Measurements from ENCODE around the gene MEI1. TPM values are rescaled to one million over a fixed set of nuclear protein-coding genes. Genes with fewer than 3 reads are reported as not detected.

The MEI1 gene
- polyA plus RNA-seq, 1 donor (not counting 4 experiments of a cell fraction or from before 2014, with no cell fraction given), result 0.10 TPM

GRCh38 chr22:41772198-41772597 lies 72.9 kb downstream of the MEI1 start:
- Histone ChIP-seq H4K20me1 (ENCODE audit: control insufficient read depth, extremely low read depth, insufficient read depth, low read length) (no peaks in the 10 kb centered on the region), H2AFZ (ENCODE audit: control insufficient read depth, low read length) (no peak overlapping the region), H3K9ac (ENCODE audit: control insufficient read depth, extremely low read depth, insufficient read depth, low read length) (no peak overlapping the region), H3K27ac (ENCODE audit: control insufficient read depth, insufficient read depth, low read length) (no peak overlapping the region), H3K4me3 (ENCODE audit: control insufficient read depth in 2 of 3, extremely low read depth in 1 of 3, insufficient read depth in 2 of 3, low read depth in 1 of 3, low read length in 3 of 3) (no peak overlapping the region), H3K9me1 (ENCODE audit: control insufficient read depth, extremely low read depth, insufficient read depth, low read length) (no peaks in the 10 kb centered on the region), H3K4me2 (ENCODE audit: control insufficient read depth, extremely low read depth, insufficient read depth, low read depth, low read length) (peak overlapping the region; percentile 38), H3K36me3 (ENCODE audit: control insufficient read depth in 2 of 2, extremely low read depth in 1 of 2, insufficient read depth in 2 of 2, low read length in 2 of 2) (no peaks in the 10 kb centered on the region), H3K79me2 (ENCODE audit: control insufficient read depth, insufficient read depth, low read length) (no peaks in the 10 kb centered on the region), H3K4me1 (ENCODE audit: control insufficient read depth, extremely low read depth, insufficient read depth, low read length) (peaks cover 35% of the 10 kb centered on the region), H3K27me3 (ENCODE audit: control insufficient read depth, extremely low read depth, insufficient read depth, low read length) (no peaks in the 10 kb centered on the region), H3K9me3 (ENCODE audit: control insufficient read depth, low read depth, low read length) (no peaks in the 10 kb centered on the region)
- DNase-seq (ENCODE audit: low read depth, low spot score), result no peak
- dilution Hi-C loops (cut with MboI; ENCODE audit: extremely low pct_ligation_motif_present, low sequenced_read_pairs), result no loop called here
- FAIRE-seq, result no peak
- TF ChIP-seq CTCF (optimal IDR thresholded peaks at IDR 0.05 in 1 of 3, IDR thresholded peaks at IDR 0.05 in 1 of 3, conservative IDR thresholded peaks at IDR 0.05 in 1 of 3; ENCODE audit: extremely low read depth in 1 of 3, insufficient read depth in 2 of 3, low read length in 3 of 3), result no peak
- no peak for TF ChIP-seq EZH2 (IDR thresholded peaks at IDR 0.05; ENCODE audit: low read length)

GRCh38 chr22:41772645-41773044 lies 73.3 kb downstream of the MEI1 start:
- dilution Hi-C loops (cut with MboI; ENCODE audit: extremely low pct_ligation_motif_present, low sequenced_read_pairs), result no loop called here
- Histone ChIP-seq H3K4me3 (ENCODE audit: control insufficient read depth in 2 of 3, extremely low read depth in 1 of 3, insufficient read depth in 2 of 3, low read depth in 1 of 3, low read length in 3 of 3) (no peak overlapping the region), H3K79me2 (ENCODE audit: control insufficient read depth, insufficient read depth, low read length) (no peaks in the 10 kb centered on the region), H4K20me1 (ENCODE audit: control insufficient read depth, extremely low read depth, insufficient read depth, low read length) (no peaks in the 10 kb centered on the region), H3K27me3 (ENCODE audit: control insufficient read depth, extremely low read depth, insufficient read depth, low read length) (no peaks in the 10 kb centered on the region), H3K4me2 (ENCODE audit: control insufficient read depth, extremely low read depth, insufficient read depth, low read depth, low read length) (peak overlapping the region; percentile 38), H3K9me3 (ENCODE audit: control insufficient read depth, low read depth, low read length) (no peaks in the 10 kb centered on the region), H3K36me3 (ENCODE audit: control insufficient read depth in 2 of 2, extremely low read depth in 1 of 2, insufficient read depth in 2 of 2, low read length in 2 of 2) (no peaks in the 10 kb centered on the region), H3K9ac (ENCODE audit: control insufficient read depth, extremely low read depth, insufficient read depth, low read length) (no peak overlapping the region), H3K9me1 (ENCODE audit: control insufficient read depth, extremely low read depth, insufficient read depth, low read length) (no peaks in the 10 kb centered on the region), H3K27ac (ENCODE audit: control insufficient read depth, insufficient read depth, low read length) (no peak overlapping the region), H3K4me1 (ENCODE audit: control insufficient read depth, extremely low read depth, insufficient read depth, low read length) (peaks cover 35% of the 10 kb centered on the region), H2AFZ (ENCODE audit: control insufficient read depth, low read length) (no peak overlapping the region)
- no peak for TF ChIP-seq EZH2 (IDR thresholded peaks at IDR 0.05; ENCODE audit: low read length)
- no peak for TF ChIP-seq CTCF (optimal IDR thresholded peaks at IDR 0.05 in 1 of 3, IDR thresholded peaks at IDR 0.05 in 1 of 3, conservative IDR thresholded peaks at IDR 0.05 in 1 of 3; ENCODE audit: extremely low read depth in 1 of 3, insufficient read depth in 2 of 3, low read length in 3 of 3)
- FAIRE-seq, result peak; percentile 66
- DNase-seq (ENCODE audit: low read depth, low spot score), result no peak
